Pancreas (tissue), 10 donors: Measurements from ENCODE around the gene APH1B. TPM values are rescaled to one million over a fixed set of nuclear protein-coding genes. Genes with fewer than 3 reads are reported as not detected.

ENCODE experiments used
- ATAC-seq, 4 donors: fragments of 200-7000 bp; cut with Tn5 transposase; one replicate each; pipeline versions ENCODE4 v1.8.0 to v1.9.1; 2020; ENCODE audit warnings: mild to moderate bottlenecking in 4 of 4, moderate library complexity in 4 of 4
- DNase-seq, 6 donors: peaks; one replicate each; pipeline ENCODE4 v3.0.0-alpha.2; 2020
- FAIRE-seq: peaks from 2 replicates; lab custom pipeline; 2012; peaks lifted over from hg19 to GRCh38; lab: Jason Lieb, UNC
- H3K27ac ChIP-seq, 4 donors: fragments of 200-600 bp; sonication (generic); 1 replicate in 3 of 4; 2 replicates in 1 of 4; pipeline versions ENCODE4 v1.5.0 to v1.8.0; 2020
- H3K27me3 ChIP-seq, 4 donors: fragments of 200-600 bp; one replicate each; pipeline ENCODE4 v1.8.0; 2021
- H3K36me3 ChIP-seq, 3 donors: fragments of 200-600 bp; sonication (generic) in 1 of 3; one replicate each; pipeline versions ENCODE4 v1.5.0 to v1.8.0; 2020 to 2021
- H3K4me1 ChIP-seq, 3 donors: fragments of 200-600 bp; one replicate each; pipeline ENCODE4 v1.8.0; 2021
- H3K4me3 ChIP-seq, 4 donors: fragments of 200-600 bp; sonication (generic) in 2 of 4; one replicate each; pipeline versions ENCODE4 v1.5.0 to v1.8.0; 2020 to 2021
- H3K9me3 ChIP-seq, 4 donors: fragments of 200-600 bp; one replicate each; pipeline ENCODE4 v1.8.0; 2021
- WGBS, 2 donors: extraction: QIAGEN DNeasy Blood & Tissue Kit; methylation state at CpG; one replicate each; pipeline ENCODE4 v1.1.7; 2013; 5-methylcytosine and 5-hydroxymethylcytosine counted together
- intact Hi-C, 3 donors: fragments of 100-400 bp; cut with DNase I; formaldehyde crosslinking; loops; one replicate each; pipeline versions ENCODE4 v1.11.1 to v1.14.2; 2022
- polyA plus RNA-seq, 2 donors: library from polyadenylated mRNA; stranded (reverse); fragments of 200-250 nt; gene quantifications; one replicate each; pipeline ENCODE4 v1.2.3, GENCODE V29; 2013
- total RNA-seq, 6 donors: library from RNA; stranded (reverse); fragmentation: NEBNext Ultra II Directional in 4 of 6; extraction: Animal tissue kit (Norgen Biotek cat#: 25700) in 4 of 6; gene quantifications; one replicate each; pipeline versions ENCODE4 v1.2.1 to v1.2.4, GENCODE V29; 2021 to 2023
- TF ChIP-seq, protein P1 (sequence below), 4 donors: fragments of 200-600 bp; sonication (generic) in 3 of 4; IDR thresholded peaks; one replicate each; pipeline versions ENCODE4 v1.5.0 to v1.8.0; 2021; ENCODE audit warnings: antibody characterized with exemption in 4 of 4
- donor health status: healthy with polysubstance abuse.
- donor health status: DM: no; HTN: no; CAD: no; lungs with moderate emphysema.
- donor health status: DM: no; HTN: no; CAD: no.
- donor health status: control.
- donor health status: control.
- donor health status: Bipolar disorder and iron deficiency.
- donor health status: DM: yes; HTN: yes; CAD: no.
- donor health status: DM: no; HTN: no; CAD: no.
- donor health status: DM: no; HTN: no; CAD: no.
- donor health status: DM: yes; HTN: yes; CAD: no.

APH1B gene
- total and polyA plus RNA-seq, 8 donors, result 3.1 to 11.7 (median 5.8) TPM

DNA sequence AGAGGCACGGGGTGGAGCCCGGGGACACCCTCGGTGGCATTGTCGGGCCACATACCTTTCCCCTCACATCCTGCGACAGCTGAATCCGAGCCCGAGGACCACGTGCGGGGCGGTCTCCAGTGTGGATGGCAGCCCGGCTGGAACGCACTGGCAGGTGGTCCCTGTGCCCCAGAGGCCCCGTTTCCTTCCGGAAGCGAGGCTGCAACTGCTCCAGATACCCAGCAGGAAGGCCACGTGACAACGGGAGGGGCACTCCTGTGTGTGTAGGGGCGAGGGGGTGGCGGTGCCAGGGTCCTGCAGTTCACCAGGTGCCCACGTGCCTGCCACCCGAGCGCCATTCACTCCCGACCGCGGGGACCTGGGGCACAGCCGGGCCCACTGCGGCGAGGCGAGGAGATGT is 44.1 kb downstream of the APH1B start:
- peak overlapping the region in 2 of 4 donors; percentile 4 to 64 for H3K27ac ChIP-seq
- 88 to 90% methylated on average over 28 to 29 of the region's 29 CpGs for WGBS, 2 donors
- H3K9me3 ChIP-seq, result no peaks in the 10 kb centered on the region
- H3K4me3 ChIP-seq, result no peak overlapping the region
- TF ChIP-seq, protein P1, sequence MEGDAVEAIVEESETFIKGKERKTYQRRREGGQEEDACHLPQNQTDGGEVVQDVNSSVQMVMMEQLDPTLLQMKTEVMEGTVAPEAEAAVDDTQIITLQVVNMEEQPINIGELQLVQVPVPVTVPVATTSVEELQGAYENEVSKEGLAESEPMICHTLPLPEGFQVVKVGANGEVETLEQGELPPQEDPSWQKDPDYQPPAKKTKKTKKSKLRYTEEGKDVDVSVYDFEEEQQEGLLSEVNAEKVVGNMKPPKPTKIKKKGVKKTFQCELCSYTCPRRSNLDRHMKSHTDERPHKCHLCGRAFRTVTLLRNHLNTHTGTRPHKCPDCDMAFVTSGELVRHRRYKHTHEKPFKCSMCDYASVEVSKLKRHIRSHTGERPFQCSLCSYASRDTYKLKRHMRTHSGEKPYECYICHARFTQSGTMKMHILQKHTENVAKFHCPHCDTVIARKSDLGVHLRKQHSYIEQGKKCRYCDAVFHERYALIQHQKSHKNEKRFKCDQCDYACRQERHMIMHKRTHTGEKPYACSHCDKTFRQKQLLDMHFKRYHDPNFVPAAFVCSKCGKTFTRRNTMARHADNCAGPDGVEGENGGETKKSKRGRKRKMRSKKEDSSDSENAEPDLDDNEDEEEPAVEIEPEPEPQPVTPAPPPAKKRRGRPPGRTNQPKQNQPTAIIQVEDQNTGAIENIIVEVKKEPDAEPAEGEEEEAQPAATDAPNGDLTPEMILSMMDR (IDR thresholded peaks at IDR 0.05), result no peak
- intact Hi-C loops, result no loop called here
- H3K27me3 ChIP-seq, result no peaks in the 10 kb centered on the region
- no peak for FAIRE-seq
- peak in 2 of 6 donors; percentile 54 to 70 for DNase-seq
- no peaks in the 10 kb centered on the region for H3K36me3 ChIP-seq
- peak in 2 of 4 donors; percentile 8 to 17 for ATAC-seq
- H3K4me1 ChIP-seq, result no peaks in the 10 kb centered on the region

DNA sequence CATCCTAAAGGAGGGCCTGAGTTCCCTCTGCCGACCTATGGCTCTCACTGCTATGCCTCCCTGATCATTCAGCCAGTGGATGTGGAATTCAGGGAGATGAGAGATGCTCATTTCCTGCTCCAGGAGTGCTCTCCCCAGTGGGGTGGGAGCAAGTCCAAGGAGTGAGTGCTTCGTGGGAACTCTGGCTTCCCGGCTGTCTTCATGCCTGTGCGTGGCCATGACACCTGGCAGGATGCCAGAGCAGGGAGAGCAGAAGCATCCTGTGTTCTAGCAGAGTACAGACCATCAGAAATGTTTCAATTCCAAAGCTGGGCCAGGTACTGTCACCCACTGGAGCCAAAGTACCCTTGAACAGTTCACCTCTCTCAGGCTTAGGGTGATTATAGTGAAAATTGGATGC is 45.1 kb downstream of the APH1B start:
- WGBS, 2 donors, result 30% methylated on average over 4 of the region's 4 CpGs
- ATAC-seq, result peak in 1 of 4 donors; percentile 18
- Histone ChIP-seq H3K27ac (no peak overlapping the region), H3K27me3 (no peaks in the 10 kb centered on the region), H3K9me3 (no peaks in the 10 kb centered on the region), H3K4me3 (no peak overlapping the region), H3K36me3 (no peaks in the 10 kb centered on the region), H3K4me1 (no peaks in the 10 kb centered on the region)
- FAIRE-seq, result no peak
- TF ChIP-seq, protein P1 (IDR thresholded peaks at IDR 0.05), result no peak
- DNase-seq, result peak in 4 of 6 donors; percentile 29 to 70 (median 66)
- intact Hi-C loops, result no loop called here

DNA sequence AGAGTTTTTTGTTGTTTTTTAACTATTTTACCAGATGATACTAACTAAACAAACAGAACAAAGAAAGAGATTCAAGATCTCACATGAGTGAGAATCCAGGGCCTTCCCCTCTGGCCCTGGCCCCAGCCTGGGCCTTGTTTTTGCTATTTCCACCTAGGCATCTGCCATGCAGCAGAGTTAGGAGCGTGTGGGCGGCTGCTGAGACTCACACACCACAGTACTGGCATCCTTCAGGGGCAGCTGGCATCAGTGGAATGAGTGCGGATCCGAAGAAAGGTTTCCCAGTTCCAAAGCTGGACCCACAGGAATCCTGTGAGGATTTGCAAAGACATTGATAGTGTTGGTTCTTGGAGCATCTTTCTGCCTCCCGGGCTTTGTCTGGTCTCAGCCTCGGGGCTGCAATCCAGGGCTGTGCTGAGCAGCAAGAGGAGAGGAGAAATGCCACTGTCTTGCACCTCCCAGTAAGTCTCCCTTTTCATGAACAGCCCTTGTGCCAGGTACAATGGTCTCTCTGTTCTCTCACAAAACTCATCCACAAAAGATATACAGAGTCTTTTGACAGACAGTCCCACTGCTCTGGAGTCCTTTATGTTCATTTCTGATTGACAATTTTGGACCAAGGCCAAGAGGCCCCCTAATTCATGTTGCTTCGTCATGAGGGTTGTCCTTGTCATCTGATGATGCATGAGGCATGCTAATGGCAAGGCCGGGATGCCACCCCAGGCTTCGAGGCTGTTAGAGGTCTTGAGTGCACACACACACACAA is 46.6 kb downstream of the APH1B start:
- no peaks in the 10 kb centered on the region for H3K36me3 ChIP-seq
- ATAC-seq, result no peak
- H3K4me1 ChIP-seq, result no peaks in the 10 kb centered on the region
- 78 to 79% methylated on average over 9 of the region's 9 CpGs for WGBS, 2 donors
- no peak overlapping the region for H3K27ac ChIP-seq
- no peak for FAIRE-seq
- H3K27me3 ChIP-seq, result no peaks in the 10 kb centered on the region
- TF ChIP-seq, protein P1 (IDR thresholded peaks at IDR 0.05), result no peak
- no peak overlapping the region for H3K4me3 ChIP-seq
- no peaks in the 10 kb centered on the region for H3K9me3 ChIP-seq
- intact Hi-C loops, result no loop called here
- no peak for DNase-seq

DNA sequence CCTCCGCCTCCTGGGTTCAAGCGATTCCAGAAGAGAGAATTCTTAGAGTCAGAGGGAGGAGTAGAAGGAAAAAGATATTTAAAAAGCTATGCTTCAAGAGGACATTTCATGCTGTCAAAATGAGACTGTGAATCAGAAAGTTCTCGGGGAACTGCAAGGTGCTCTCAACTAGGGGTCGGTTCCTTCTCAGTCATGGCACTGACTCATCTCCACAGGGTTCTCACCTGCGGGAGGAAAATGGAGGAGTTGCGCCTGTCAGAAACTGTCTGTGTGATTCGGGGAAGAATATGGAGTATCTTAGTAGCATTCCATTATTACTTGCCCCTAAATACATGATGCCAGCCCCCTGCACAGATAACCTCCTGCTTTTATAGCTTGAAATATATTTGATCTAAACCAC is 47.4 kb downstream of the APH1B start:
- 92 to 94% methylated on average over 7 of the region's 7 CpGs for WGBS, 2 donors
- Histone ChIP-seq H3K4me1 (no peaks in the 10 kb centered on the region), H3K9me3 (no peaks in the 10 kb centered on the region), H3K27me3 (no peaks in the 10 kb centered on the region), H3K36me3 (no peaks in the 10 kb centered on the region), H3K27ac (no peak overlapping the region), H3K4me3 (no peak overlapping the region)
- FAIRE-seq (no peak), DNase-seq (no peak), ATAC-seq (no peak)
- TF ChIP-seq, protein P1 (IDR thresholded peaks at IDR 0.05), result no peak
- intact Hi-C loops, result no loop called here
